Fibroblast of the conjunctiva (primary cell): Measurements from ENCODE around the gene PYM1.
"Not testable (repeated sequence)": the region's sequence is repeated elsewhere in the genome, so short reads cannot be mapped to it uniquely, and the experiment has no call there.

Experiments used
- DNase-seq: peaks from one replicate; pipeline ENCODE4 v3.0.0-alpha.2; 2010; ENCODE audit warnings: low read depth

Gene PYM1

DNA sequence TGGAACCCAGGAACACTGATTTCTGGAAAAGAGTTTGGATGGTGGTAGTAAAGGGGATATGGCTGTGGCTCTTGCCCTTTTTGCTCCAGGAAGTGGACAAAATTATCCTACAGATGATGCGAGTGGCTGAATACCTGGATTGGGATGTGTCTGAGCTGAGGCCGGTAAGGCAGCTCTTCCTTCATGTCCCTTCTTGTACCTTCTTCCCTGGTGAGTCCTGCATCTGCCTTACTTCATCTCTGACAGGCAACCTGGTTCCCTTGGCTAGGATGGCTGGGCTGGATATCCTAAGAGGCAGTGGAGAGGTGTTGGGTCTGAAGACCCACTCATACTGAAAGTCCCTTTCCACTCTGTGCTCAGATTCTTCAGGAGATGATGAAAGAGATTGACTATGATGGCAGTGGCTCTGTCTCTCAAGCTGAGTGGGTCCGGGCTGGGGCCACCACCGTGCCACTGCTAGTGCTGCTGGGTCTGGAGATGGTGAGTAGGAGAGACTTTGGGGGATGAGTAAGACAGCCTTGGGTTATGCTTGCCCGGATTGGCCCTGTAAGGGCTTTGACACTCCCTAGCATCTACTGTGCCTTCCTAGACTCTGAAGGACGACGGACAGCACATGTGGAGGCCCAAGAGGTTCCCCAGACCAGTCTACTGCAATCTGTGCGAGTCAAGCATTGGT lies 11.3 kb upstream of the PYM1 start:
- no peak for DNase-seq

DNA sequence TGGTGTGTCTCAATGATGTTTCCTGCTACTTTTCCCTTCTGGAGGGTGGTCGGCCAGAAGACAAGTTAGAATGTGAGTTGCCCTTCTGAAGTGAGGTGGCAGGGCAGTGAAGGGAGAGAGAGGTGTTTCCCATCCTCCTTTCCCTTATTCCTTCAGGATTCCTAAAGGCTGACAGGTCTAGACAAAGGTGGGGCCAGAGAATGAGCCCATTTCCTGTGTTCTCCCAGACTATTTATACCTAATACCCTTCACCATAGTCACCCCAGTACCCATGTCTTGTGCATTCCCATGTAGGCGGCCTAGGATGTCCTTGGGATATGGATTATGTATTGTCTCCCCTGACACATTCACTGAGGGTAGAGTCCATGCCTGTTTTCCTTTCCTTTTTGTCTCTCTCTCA lies 10.3 kb upstream of the PYM1 start:
- DNase-seq: no peak

DNA sequence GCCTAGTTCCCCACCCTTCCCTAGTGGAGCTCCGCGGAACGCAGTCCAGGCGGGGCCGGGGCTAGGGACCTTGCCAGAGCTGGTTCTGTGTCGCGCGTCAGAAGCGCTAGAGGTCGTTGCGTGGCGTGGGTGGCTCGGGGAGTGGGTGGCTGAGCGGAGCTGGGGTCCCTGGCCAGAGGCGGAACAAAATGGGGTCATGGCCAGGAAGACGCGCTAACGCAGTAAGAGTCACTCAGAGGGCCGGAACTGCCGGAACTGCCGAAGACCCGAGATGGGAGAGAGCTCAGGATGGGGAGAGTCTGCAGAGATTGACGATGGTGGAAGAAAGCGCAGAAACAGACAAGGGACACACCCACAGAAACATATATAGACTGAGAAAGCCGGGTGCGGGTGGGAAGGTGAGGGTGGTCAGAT lies 8.1 kb upstream of the PYM1 start:
- no peak for DNase-seq

DNA sequence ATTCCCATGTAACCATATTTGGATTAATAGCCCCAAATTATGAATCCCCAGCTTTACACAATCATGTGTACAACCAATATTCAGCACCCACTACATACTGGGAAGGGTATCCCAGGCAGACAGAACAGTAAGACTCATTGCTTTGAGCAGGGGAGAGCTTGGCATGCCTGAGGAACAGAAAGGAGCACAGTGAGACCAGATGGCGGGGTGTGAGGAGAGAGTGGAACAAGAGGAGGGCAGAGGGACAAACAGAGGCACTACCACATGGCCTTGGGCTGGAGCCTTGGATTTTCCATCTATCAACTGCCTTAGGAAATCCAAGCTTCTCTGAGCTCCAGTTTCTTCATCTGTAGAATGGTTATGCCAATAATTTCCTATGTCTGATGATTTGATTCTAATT lies 7.1 kb upstream of the PYM1 start:
- no peak for DNase-seq

DNA sequence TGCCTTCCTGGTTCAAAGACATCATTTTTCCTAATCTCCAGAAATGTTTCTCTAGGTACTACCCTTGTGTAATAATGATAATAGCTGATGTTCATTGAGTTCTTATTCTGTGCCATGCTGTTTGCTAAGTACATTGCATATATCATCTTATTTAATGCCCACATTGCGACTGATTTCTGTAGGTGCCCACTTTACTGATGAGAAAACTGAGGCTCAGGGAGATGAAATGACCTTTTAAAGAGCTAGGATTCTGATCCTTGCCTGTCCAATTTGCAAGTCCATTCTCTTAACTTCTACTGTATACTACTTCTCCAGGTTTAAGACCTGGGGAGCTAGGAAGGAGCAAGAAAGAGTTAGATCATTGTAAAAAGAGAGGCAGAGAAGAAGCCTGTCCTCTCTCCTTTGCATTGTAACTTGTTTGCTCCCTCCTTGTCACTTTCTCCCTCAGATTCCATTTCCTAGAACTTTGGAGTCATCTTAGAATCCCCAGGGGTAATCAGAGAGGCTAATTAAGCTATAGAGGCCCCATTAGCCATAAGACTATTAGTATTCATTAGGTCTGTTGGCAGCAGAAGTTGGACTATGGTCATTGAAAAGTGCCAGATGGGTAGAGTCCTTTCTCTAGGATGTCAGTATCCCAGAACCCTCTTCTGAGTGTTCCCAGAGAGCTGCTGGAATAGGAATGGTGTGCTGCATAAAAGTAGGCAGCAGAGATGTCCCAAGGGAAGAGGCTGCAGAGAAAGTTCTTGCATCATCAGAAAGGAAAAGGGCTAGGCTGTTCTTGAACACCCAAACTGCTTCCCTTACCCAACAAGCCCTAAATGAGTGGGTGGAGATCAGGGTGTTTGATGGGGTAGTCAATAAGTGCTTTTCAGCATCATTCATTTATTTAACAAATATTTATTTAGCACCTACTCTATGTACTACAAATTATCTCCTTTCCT lies 6.4 kb upstream of the PYM1 start:
- no peak for DNase-seq

DNA sequence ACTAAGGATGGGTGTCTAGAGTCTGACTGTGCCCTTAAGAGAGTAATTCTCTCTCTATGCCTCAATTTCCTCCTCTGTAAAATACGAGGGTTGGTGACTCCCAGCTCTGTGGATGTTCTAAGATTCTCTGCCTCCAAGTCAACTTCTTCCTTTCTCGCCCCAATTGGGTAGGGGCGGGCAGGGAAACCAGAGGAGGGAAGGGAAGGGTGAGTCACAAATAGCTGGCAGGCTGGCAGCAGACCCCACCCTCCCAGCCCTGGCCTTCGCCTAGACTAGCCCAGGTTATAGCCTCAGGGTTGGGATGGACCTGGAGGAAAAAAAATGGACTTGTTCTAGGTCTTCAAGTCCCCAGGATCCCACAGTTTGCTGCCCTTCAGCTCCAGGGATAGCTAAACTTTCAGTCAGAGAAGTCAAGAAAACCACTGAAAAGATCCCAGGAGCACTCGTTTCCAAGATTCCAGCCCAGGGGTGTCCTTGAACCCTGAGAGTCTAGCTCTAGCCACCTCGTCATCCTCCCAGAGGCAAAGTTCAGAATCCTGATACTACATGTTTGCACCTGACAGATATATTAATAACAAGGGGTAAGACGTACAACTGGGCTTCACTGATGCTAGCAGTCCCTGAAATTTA lies 5.6 kb upstream of the PYM1 start:
- no peak for DNase-seq

DNA sequence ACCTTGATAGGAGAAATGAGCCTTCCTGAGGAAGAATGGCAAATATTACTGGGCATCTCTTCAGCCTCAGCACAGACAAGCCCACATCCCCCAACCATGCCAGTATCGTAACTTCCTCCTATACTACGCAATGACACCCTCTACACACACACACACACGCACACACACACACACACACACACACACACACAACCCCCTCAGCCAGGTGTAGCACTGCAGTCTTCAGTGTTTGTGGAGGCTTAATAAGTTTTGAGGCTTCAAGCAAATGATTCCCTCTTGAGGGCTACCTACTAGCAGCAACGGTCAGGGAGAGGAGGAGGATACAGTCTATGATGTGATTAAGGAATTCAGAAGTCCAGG lies 4.8 kb upstream of the PYM1 start:
- no peak for DNase-seq

DNA sequence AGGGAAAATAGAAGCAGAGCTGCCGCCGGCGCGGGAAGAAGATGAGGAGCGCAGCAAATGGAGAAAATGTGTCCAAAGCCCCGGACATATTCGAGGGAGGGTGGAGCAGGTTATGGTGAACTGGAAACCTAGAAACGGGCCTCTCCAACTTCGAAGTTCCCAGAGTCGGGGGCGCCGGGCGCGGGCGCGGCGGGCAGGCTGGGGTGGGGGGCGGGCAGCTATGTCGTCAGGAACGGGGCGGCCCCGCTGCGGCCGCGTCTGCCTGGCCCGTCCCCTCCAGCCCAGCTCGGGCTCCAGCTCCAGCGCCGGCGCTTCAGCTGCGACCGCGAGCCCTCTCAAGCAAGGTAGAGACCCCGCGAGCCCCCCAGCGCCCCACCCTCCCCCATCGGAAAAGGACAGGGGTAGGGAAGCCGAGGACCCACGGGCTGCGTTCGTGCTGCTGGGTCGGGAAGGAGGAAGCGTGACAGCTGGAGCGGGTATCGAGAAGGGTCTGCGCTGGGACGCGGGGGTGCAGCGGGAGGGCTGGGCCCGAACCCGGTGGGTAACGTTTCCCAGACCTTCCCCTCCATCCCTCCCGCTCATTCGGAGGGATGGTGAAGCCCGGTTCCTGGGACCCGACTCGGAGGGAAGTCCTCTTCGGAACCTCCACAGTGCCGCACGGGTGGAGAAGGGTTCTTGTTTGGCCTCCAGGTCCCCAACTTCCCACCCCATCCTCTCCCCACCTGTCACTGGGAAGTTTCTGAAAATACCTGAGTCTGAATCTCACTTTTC lies 4.3 kb upstream of the PYM1 start:
- no peak for DNase-seq

DNA sequence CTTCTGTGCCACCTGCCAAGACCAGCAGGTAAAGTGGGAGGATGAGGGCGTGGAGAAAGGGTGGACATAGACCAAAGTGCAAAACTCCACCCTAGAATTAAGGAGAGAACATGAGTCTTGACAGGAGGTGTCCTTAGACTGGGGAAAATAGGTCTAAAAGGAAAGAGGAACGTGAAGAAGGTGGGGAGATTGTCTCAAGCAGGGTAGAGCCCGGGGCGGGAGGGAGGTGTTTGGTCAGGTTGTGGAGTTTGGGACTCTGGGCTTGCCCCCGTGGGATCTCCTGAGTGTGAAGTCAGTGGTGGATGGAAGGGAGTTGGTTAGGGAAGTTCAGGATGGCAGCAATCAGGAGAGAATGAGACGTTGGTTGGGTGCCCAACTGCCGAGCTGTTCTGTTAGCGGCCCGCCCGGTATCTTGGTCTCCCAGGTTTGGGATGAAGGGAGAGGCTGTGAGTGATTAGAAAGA lies 3.7 kb upstream of the PYM1 start:
- no peak for DNase-seq

DNA sequence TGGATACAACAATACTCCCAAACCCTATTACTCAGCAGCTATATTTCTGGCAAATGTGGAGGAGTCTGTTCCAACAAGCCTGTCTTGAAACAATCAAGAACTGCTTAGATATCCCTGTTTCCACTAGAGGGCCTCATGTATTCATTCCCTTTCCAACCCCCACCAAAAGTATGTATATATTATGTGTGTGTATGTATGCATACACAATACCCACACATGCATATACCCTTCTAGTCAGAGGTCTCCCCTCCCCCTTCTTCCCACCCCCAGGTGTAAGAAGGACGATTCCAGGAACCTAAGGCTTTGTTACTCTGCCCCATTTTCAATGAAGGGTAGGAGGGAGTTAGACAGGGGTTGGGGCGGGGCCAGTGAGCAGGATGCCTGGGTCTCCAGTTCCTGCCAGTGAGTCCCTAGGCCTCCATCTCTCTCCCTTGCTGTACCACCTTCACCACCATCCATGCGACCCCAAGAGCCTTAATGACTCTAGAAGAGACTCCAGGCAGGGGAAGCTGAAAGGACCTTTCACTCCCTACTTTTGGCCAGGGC lies 3.1 kb upstream of the PYM1 start, which contains the start of gene DGKA:
DGKA (plus strand) TSS at position 392 of the 546 bp plus-strand sequence. CDS start 5,342 bp downstream, outside the sequence.
- DNase-seq: peak; percentile 82

DNA sequence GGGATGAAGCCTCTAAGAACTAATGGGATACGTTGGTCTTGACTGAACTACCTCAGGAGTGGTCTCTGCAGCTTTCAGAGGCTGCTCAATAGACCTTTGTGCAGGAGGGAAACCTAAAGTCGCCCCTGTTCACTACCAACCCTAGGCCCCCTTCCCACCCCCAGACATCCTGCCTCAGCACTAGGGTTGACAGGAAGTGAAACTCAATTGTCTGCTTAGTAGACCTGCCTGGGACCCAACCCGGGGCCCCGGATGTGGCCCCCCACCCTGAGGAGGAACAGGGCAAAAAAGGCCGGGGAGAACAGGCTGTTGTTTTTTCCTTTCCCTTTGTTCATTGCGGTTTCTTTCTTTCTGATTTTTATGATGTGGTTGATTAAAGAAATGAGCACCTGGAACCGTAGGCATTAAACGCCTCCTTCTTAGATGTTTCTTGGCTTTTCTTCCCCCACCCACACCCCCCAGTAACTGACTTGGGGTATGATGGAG lies 1.7 kb upstream of the PYM1 start:
- no peak for DNase-seq

DNA sequence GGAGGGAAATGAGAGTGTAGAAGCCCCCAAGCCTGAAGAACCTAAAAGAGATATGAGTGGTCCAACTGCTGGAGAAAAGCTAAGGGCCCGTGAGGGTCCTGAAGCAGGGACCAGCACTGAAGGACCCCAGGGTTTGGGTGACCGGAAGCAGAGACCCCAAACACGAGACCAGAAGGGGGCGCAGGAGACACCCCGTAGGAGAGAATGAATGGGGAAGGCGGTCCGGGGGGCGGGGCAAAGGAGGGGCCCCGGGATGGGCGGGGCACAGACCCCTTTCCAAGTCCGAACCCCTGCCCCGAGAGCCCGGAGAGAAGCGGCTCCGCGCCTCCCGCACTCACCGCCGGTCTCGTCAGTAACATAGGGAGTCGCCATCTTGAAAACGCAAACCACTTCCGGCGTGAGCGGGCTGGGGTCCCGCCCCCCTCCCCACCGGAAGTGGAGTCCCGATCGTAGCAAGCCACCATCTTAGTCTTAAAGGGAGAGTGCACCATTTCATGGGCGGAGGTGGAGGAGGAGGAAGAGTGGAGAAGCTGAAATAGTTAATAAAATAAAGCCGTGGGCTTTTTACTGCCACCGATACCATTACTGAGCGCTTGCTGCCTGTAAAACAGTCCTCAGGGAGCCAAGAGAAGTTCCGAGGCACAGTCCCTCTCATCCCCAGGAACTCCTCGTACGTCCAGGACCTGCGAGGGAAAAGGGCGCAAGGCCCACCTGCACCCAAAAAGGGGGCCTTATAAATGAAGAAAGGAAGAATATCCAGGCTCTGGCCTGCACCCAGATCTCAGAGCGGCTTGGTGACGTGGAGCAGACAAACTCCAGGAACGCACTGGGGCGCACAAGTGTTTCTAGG lies 731 bp downstream of the PYM1 start:
- DNase-seq: peak; percentile 87

DNA sequence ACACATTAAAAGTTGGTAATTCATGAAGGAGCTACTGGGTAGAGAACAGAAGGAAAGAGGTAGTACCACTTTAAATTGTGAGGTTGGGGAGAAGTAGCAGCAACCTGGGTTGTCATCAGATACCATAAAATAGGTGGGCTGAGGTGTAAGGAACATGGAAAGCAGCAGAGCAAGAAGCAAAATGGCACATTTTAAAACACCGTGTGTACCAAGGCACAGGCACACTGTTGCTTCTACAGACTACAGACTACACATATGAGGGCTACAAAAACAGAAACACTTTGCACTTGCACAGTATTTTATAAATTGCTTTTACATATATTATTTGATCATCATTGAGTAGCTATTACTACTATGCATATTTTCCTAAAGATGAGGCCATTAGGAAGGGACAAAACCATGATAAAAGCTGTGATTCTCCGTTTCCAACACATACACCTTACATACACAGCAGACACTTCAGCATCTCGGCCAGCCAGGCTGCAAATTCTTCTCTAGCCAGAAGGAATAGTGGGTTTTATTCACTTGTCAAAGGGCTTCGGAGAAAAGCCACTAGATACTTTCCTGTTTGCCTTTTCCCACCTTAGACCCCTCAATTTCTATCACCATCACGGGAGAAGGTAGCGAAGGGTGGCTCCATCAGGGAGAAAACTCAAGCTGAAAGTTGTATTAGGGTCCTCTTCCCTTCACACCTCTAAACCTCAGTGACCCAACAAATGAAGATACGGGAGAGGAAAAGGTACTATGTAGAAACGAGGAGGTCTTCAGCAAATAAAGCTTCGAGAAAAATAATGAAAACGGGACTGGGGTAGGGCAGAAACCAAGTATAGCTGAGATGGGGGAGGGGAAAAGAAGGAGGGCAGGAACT lies 1.6 kb downstream of the PYM1 start:
- no peak for DNase-seq

DNA sequence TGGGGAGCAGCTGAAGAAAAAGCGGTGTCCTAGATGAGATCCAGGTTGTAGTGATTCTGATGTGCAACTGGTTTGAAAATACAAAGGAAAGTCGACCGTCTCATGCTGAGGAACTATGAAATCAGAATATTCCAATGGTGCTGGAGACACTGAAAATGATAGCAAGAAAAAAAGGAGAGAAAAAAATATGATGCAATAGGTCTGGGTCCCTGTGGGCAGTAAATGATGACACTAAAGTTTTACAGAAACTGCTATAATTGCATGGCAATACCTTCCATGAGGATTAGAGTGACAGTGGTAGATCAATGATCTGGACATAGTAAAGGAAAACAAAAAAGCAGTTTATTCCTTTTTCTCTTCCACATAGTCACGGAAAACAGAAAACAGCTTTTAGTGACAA lies 2.3 kb downstream of the PYM1 start:
- DNase-seq: no peak

DNA sequence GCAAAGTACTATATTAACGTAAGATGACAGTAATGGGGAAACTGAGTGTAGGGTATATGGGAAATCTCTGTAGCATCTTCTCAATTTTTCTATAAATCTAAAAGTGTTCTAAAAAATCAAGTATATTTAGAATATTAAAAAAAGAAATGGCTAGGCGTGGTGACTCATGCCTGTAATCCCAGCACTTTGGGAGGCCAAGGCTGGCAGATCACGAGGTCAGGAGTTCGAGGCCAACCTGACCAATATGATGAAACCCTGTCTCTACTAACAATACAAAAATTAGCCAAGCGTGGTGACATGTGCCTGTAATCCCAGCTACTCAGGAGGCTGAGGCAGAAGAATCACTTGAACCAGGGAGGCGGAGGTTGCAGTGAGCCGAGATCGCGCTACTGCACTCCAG lies 4.0 kb downstream of the PYM1 start:
- DNase-seq: not testable (repeated sequence)

DNA sequence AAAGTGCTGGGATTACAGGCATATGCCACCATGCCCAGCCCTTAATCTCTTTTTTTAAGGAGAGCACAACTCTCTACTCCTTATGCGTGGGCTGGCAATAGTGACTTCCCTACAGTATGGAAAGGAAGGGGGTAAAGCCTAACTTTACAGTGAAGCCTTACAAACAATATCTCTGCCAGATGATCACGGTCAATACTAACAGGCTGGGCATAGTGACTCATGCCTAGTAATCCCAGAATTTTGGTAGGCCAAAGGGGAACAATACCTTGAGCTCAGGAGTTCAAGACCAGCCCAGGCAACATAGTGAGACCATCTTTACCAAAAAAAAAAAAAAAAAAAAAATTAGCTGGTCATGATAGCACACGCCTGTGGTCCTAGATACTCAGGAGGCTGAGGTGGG lies 5.6 kb downstream of the PYM1 start:
- DNase-seq: no peak

DNA sequence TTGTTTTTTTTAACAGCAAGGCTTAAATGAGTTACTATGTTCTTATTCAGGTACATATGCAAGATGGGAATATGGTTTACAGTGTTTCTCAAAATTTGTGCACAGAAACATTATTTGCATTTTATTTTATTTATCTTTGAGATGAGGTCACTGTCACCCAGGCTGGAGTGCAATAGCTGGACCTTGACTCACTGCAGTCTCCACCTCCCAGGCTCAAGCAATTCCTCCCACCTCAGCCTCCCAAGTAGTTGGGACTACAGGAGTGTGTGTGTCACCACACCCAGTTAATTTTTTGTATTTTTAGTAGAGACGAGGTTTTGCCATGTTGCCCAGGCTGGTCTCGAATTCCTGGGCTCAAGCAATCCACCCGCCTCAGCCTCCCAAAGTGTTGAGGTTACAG lies 8.7 kb downstream of the PYM1 start:
- DNase-seq: not testable (repeated sequence)

DNA sequence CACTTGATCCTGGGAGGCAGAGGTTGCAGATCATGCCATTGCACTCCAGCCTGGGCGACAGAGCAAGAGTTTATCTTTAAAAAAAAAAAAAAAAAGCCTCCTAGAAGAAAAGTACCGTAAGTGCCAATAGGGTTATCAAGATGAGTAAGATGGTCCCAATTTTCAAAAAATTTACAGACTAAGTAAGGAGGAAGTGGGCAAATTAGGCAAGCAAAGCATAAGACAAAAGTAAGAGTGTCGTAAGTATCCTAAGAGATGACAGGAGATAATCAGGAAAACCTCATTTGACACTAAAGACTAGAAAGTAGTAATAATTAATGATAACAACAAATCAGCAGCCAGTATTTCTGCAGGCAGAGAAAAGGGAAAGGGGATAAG lies 12.2 kb downstream of the PYM1 start:
- no peak for DNase-seq

DNA sequence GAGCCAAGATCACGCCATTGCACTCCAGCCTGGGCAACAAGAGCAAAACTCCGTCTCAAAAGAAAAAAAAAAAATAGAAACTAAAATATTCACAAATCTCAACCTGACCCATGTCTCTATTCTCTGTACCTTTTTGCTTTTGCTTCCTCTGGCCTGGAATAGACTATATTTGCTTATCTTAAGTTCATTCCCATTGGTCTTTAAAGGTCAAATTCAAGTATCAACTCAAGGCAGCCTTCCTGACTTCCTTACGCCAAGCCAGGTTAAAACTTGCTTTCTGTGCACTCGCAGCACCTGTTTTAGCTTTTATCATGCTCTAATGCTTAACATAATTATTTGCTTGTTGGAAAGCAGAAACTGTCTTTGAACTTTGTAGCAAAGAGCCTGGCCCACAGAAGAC lies 14.8 kb downstream of the PYM1 start:
- no peak for DNase-seq

DNA sequence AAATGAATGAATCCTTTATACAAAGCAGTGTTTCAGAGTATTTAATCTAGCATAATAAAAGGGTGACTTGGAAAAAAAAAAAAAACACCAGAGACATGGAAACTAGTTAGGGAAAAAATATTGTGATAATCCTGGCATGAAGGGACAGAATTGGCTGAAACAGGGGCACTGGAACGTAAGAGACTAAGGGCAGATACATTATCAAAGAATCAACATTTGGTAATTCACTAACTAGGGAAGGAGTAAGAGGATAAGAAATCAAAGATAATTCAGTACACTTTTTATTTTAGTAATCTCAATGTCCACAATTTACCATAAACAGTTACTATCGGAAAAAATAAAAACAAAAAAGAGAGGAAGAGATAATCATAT lies 18.2 kb downstream of the PYM1 start:
- no peak for DNase-seq
